NCI-H510A (cell line): ENCODE results near the gene INTS13.
"Not testable (repeated sequence)": the region's sequence is repeated elsewhere in the genome, so short reads cannot be mapped to it uniquely, and the experiment has no call there.

Experiments
- DNase-seq: peaks from one replicate; lab custom pipeline; 2025; lab: John Stamatoyannopoulos, UW

The INTS13 gene

DNA sequence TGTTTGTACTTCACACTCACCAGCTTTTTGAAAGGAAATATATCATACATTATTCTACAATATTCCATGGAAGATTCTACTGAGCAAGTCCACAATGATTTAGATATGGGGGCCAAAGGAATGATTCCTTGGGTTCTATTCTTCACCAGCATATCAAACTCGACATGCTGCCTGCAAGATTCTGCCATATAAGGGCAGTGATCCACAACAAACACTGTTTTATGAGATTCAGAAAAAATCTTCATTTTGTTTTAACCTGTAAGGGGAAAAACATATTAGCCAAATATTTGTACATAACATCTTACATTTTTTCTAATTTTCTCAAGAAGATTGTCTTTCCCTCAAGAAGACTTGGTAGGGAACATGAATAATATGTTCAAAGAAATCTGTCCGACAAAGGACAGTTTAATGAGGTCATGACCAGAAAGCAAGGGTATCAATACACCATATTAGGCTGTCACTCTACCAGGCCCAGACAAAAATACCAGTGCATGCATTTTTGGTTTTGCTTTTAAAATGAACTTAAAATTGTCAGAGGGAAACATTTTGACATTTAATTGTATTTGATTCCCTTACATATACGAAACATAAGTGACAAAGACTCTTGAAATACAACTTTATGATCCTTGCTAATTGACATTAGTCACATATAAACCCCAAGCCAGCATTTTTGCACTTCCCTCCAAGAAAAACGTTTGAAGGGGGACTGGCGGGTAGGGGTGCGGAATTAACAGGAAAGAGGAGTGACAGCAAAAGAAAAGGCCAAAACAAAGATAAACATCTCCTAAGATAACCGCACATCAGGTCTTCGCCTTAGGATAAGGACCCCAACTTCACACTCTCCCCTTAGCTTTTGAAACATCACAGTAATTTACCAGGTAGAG lies 980 bp downstream of the INTS13 start:
- DNase-seq, result no peak

DNA sequence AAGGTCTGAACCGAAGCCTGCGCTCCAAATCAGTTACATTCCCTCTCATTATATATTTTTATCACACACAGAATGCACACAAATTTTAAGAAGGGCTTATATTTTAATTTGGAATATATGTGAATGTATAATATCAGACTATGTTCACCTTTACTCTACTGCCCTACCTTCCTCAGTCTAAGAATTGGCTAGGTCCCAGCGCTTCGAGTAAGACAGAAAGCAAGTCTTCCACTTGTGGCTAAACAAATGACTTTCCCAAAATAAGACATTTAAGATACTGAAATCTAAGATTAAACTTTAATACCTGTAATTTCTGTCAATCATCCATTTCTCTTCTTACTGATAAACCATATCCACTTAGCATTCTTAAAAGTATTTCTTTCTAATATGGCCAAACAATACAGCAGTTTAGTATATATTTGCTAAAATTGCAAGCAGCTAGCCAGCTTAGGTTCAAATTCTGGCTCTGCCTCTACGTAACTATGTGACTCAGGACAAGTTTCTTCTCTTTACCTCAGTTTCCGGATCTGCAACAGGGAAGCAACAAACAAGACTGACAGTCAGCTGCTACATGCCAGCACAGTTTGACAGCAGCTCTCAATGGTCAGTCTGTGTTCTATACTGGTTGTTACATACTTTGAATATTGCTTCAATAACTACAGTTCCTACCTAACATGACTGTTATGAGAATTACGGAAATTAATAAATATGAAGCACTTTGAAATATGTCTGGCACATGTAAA lies 2.0 kb downstream of the INTS13 start:
- no peak for DNase-seq

DNA sequence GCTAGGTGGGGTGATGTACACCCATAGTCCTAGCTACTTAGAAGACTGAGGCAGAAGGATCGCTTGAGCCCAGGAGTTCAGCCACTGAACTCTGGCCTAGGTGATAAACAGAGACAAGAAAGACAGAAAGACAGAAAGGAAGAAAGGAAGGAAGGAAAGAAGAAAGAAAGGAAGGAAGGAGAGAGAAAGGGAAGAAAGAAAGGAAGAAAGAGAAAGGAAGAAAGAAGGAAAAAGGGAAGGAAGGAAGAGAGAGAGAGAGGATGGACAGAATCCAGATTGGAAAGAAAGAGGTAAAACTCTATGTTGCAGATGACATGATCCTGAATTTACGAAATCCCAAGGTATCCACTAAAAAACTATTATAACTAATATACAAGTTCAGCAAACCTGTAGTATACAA lies 8.2 kb downstream of the INTS13 start:
- no peak for DNase-seq

DNA sequence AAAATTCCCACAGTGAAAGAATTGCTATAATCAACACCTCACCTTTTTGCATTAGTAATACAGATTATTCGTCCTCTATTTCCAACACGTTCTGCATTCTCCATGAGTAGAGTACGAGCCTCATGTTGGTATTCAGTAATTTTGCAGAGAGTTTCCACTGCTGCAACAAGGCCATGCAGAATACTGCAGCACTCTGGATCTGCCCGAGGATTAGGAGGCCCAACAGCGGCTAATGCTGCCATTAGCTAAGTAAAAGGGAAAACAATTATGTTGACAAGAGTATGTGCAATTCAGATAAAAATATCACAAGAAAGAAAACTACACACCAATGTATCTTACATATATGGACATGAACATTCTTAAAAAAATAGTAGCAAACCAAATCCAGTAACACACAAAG lies 9.1 kb downstream of the INTS13 start:
- no peak for DNase-seq

DNA sequence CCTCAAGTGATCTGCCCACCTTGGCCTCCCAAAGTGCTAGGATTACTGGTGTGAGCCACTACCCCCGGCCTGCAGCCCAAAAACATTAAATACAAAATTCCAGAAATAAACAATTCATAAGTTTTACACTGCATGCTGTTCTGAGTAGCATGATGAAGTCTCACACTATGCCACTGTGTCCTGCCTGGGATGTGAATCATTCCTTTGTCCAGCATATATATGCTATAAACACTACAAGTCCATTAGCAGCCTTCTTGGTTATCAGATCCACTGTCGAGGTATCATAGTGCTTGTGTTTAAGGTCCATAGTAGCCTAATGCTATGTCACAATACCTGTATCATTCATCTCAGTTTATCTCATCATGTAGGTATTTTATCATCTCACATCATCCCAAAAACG lies 15.9 kb downstream of the INTS13 start:
- no peak for DNase-seq

DNA sequence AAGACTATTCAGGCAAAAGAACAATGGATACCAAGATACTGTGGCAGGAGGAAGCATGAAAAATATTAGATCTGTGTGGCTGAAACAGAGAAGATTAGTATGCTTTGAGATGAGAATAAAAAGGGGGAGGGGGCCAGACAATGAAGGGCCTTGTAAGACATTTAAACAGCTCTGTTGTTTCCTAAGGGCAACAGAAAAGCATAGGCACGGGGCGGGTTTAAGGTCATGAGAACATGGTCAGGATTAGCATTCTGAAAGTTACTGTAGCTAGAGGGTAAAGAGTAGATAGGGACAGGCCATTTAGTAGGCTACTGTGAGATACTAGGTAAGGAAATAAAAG lies 18.6 kb downstream of the INTS13 start:
- DNase-seq, result no peak

DNA sequence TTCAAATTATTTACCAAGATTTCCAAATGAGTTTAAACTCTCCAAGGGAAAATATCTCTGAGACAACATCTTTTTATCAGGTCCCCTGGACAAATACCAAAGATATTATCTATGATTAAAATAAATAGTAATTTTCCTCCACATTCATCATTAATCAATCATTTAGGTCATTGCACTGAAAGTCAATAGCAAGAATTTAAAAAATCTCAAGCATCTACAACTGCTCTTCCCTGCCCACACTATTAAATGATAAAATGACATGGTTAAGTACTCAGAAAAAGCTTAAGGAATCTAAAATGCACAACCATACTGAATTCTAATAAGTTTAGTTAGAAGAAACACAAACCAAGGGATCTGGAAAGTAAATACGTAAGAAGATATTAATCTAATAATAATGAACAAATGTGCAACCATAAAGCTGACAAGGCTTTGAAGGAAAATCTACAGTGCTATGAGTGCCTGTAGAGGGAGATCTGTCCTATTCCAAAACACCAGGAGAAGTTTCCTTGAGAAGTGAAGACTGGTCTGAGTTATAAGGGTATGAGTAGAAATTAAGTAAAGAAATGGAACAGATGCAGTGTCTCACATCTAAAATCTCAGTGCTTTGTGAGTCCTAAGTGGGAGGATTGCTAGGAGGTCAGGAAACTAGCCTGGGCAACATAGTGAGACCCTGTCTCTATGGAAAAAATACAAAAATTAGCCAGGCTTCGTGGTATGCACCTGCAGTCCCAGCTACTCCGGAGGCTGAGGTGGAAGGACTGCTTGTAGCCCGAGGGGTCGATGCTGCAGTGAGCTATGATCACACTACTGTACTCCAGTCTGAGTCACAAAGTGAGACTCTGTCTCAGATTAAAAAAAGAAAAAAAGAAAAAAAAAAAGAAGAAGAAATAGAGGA lies 19.2 kb downstream of the INTS13 start:
- no peak for DNase-seq

DNA sequence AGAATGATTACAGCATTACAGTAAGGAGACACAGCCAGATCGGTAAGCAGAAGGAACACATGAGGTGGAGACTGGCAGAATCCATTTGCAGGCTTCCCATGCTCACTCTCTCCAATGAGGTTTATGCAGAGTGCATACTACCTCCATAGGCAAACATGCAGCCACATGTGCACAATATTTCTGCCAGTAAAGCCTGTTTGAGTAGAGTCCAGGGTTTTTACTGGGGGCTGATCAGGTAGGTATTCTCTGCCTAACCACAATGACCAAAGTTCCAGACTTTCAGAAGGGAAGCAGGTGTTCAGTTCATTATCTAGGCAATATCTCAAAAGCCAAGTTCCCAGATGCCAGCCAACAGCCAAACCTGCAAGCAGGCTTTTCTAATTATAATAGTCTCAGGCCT lies 31.1 kb downstream of the INTS13 start:
- no peak for DNase-seq

DNA sequence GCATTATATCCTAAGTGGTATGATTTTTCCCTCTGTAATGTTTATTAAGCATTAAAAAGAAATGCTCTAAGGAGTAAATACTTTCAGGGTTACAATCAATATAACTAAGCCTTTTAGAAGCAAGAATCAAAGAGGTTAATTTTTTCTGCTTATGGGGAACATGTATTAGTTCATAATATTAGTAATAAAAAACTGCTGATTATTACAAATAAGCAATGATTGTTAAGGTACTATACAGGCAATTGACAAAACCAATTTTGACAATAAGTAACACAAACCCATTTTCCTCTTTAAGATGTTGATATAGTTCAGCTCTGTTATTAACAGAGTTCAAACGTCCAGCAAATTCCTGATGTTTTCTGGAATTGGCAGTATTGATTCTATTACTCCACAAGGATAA lies 31.8 kb downstream of the INTS13 start:
- DNase-seq, result no peak

DNA sequence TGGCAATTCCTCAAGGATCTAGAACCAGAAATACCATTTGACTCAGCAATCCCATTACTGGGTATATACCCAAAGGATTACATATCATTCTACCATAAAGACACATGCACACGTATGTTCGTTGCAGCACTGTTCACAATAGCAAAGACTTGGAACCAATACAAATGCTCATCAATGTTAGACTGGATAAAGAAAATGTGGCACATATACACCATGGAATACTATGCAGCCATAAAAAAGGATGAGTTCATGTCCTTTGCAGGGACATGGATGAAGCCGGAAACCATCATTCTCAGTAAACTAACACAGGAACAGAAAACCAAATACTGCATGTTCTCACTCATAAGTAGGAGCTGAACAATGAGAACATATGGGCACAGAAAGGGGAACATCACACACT lies 34.4 kb downstream of the INTS13 start:
- not testable (repeated sequence) for DNase-seq

DNA sequence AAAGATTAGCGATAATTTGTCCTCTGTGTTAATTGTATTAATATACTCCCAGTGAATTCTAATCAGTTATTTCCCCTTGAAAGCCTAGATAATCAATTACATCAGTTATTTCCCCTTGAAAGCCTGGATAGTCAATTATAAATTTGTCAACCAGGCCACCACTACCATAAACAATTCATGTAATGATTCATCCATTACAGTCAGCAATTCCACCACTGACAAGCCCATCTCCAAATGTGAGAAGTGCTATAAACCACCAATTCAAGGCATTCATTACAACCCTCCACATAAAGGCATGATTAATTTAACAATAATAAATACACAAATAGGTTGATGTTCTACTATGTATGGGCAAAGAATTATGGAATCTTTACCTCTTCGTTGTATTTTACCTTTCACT lies 40.9 kb downstream of the INTS13 start:
- DNase-seq, result no peak

DNA sequence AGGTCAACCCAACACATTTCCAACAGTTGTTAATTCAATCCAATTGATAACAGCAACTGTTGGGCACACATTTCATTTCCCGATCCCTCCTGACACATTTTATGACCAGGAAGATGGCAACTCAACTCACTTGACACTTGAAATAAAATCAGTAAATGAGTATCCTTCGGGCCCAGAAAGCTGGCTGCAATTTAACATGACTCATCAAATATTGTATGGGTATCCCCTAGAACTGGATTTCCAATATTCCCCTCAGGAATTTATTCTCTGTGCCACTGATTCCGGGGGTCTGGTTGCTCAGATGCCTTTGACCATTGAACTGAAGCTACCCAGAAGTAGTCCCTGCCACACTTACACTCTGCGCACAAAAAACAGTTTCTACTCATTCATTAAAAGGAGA lies 42.1 kb downstream of the INTS13 start:
- DNase-seq, result no peak

DNA sequence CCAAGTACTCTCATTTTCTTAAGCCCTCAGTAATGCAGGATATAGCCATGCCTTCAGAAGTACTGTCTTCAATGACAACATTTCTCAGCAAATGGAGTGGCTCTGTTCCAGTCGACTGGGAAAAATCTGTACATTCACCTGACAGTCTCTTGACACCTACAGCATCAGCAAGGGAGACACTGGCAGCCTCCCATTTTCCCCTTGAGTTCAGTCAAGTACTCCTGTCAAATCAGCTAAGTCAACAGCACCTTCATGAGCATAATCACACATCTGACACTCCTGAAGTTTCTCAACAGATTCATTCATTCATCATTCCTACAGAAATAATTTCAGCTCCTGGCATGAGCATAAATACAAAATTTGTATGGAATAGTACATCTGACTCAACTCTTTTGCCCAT lies 46.1 kb downstream of the INTS13 start:
- no peak for DNase-seq

DNA sequence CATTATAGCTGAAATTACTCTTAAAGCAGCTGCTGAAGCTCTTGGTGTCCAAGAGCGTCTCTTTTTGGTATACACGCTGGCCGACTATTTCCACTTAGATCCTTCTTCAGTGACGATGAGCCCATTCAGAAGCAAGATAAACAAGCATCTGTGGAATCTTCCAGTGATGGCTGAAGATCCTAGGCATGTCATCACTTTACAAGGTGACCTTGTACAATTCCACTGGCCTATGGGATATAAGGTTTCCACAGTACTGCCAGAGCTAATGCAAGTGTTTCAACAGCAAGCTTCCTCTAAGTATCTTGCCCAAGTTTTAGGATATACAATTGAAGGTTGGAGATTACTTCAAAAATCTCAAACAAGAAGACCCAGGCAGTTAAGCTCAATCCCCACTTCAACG lies 47.0 kb downstream of the INTS13 start:
- no peak for DNase-seq

DNA sequence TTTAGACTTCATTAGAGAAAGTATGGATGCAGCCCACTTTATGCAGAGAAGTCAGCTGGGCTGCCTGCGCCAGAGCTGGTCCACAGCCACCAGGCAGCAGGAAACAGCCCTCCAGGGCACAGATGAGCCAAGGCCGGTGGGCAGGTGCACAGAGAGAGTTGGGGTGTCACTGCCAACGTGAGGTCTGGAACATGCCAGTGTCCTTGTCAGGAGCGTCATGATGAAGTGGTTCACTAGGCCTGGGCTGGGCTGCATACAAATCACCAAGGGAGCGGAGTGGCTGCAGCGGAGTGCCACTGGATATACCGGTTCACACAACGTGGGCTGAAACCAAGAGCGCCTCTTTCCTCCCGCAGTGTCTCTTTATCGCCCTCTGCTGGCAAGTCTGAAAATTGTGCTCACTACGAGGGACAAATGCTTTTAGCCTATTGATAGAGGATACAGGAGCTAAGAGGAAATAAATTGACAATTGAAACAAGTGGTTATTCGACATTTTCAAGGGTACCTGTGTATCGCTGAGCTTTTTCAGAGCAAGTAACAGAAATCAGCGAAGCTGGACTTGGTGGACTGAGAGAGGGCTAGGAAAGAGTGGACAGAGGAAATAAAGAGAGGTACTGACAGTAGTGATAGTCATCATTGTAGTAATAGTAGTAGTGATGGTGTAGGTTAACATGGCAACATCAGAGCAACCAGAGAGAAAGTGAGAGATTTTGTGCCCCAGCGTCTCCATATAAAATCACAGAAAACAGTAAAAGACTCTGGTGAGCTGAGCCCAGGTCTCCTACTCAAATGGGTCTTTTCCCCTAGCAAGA lies 52.8 kb downstream of the INTS13 start:
- peak; percentile 73 for DNase-seq

DNA sequence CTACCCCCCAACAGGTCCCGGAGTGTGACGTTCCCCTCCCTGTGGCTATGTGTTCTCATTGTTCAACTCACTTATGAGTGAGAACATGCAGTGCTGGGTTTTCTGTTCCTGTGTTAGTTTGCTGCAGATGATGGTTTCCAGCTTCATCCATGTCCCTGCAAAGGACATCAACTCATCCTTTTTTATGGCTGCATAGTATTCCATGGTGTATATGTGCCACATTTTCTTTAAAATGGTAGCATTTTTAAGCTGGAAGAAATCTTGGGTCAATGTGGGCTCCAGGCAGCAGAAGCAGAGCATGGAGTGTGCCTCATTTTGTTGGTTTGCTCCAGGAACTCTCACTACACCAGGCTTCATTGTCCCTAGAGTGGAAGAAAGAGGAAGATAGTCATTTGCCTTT lies 57.2 kb downstream of the INTS13 start:
- no peak for DNase-seq

DNA sequence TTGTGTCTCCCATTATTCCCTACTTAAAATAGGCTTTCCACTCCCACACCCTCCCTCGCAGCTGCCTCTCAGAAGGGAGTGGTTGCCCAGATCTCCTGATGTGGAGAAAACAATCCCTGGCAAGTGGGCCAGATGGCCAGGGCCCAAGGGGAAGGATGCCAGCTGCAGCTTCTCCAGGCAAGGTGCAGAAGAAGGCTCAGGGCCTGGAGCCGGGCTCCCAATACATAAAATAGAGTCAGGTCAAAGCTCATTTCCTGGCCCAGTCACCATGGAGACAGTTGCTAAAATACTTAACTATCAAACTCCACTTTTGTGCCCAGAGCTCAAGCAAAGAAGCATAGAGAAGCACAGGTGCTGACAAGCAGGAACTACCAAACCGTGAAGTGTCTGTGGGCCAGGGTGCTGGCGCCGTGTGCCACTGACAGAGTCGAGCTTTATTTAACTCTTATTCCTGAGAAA lies 59.1 kb downstream of the INTS13 start:
- no peak for DNase-seq

DNA sequence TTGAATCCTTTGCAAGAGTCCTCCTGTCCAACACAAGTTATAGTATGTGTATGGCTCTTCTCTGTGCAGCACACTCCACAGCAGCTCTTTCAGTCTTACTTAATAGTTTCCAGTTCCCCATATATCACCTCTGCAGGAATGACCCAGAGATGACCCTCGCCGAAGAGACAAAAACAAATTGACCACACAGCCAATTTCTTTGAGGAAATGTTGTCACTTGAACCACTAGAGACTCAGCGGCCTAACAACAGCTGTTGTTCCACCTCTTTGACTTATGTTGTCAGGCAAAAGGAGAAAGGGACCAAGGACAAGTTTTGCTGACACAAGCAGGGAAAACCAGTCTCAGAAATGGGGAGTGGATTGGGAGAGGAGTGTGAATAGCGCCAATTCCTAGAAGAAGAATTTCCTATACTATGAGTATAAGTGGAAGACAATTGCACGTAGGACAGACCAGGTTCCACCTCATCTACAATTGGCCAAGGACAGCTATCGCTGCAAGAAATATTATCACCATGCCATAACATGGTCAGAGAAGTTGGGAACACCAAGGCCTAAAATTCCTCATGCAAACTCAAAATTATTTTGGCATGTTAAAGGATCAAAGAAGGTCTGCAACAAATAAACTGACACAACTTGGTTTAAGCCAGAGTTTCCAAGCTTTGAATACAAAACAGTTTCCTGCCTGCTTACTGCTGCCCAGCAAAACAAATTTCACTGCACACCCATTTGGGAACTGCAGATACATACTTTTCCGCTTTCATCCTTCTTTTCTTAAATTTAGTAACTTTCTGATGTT lies 63.1 kb downstream of the INTS13 start:
- DNase-seq, result no peak

DNA sequence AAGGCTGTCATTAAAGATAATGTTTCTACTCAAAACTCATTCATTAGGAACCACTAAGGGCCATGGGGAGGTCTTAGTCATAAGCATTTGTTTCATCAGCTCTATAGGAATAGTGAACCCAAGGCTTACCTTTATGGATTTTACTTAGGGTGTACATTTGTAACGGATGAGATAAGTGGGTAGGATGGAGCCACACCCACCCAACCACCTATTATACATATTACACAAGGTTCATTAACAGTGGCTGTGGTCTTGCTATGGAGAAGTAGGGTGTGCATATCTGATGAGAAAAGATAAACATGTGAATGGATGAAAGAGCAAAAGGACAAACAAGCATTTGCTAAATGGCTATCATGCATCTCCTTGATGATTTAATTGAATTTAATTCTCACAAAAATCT lies 65.2 kb downstream of the INTS13 start:
- DNase-seq, result no peak

DNA sequence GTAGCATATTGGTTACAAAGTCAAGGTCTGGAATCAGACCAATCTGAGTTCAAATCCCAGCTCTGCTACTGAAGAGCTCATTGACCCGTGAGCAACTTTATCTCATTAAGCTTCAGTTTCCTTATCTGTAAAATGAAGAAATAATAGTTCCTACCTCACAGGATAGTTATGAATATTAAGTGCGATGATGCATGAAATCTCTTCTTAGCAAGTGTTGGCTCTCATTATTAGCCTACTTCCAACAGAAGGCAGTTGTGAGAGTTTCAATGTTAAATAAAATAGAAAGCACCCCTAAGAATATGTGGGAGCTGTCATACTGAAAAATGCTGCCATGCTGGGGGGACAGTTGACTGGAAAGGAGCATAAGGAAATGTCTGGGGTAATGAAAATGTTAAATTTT lies 65.8 kb downstream of the INTS13 start:
- no peak for DNase-seq
